Keratinocyte (primary cell): ENCODE results near the gene PARP16. TPM values are rescaled to one million over a fixed set of nuclear protein-coding genes. Genes with fewer than 3 reads are reported as not detected.

Experiments
- DNase-seq: peaks from one replicate; pipeline ENCODE4 v3.0.0-alpha.2; 2011; ENCODE audit warnings: low read depth, missing footprints, low spot score
- FAIRE-seq: peaks from 2 replicates; lab custom pipeline; 2011; peaks lifted over from hg19 to GRCh38; lab: Jason Lieb, UNC
- H2AFZ ChIP-seq: 2 replicates; pipeline ENCODE4 v1.6.0; 2012; ENCODE audit warnings: low read length, control low read depth, inconsistent platforms; ENCODE audit not compliant: control insufficient read depth
- H3K27ac ChIP-seq: 2 replicates; pipeline ENCODE4 v1.5.1; 2011; ENCODE audit warnings: low read length; ENCODE audit not compliant: control insufficient read depth, insufficient read depth
- H3K27me3 ChIP-seq: 3 replicates; pipeline ENCODE4 v1.6.0; 2011; ENCODE audit warnings: low read length; ENCODE audit not compliant: control insufficient read depth, insufficient read depth; ENCODE audit errors: extremely low read depth
- H3K36me3 ChIP-seq, 2 experiments: 2 replicates in 1 of 2; 3 replicates in 1 of 2; pipeline ENCODE4 v1.5.1; 2011; ENCODE audit warnings: low read length in 2 of 2, mild to moderate bottlenecking in 1 of 2; ENCODE audit not compliant: control insufficient read depth in 2 of 2, insufficient read depth in 2 of 2; ENCODE audit errors: extremely low read depth in 1 of 2
- H3K4me1 ChIP-seq: 3 replicates; pipeline ENCODE4 v1.5.1; 2011; ENCODE audit warnings: low read length; ENCODE audit not compliant: control insufficient read depth, insufficient read depth; ENCODE audit errors: extremely low read depth
- H3K4me2 ChIP-seq: 3 replicates; pipeline ENCODE4 v1.6.0; 2011; ENCODE audit warnings: low read depth, low read length; ENCODE audit not compliant: control insufficient read depth, insufficient read depth; ENCODE audit errors: extremely low read depth
- H3K4me3 ChIP-seq, 3 experiments: fragments of 200-600 bp in 1 of 3; sonication (generic) in 1 of 3; 2 replicates in 2 of 3; 3 replicates in 1 of 3; pipeline ENCODE4 v1.5.1; 2011 to 2016; ENCODE audit warnings: low read length in 3 of 3, mild to moderate bottlenecking in 3 of 3, control low read depth in 2 of 3, inconsistent platforms in 1 of 3, low read depth in 1 of 3, mixed read lengths in 1 of 3, mixed run types in 1 of 3, moderate library complexity in 1 of 3; ENCODE audit not compliant: control insufficient read depth in 2 of 3, insufficient read depth in 2 of 3; ENCODE audit errors: extremely low read depth in 1 of 3
- H3K79me2 ChIP-seq: 2 replicates; pipeline ENCODE4 v1.6.0; 2012; ENCODE audit warnings: low read length; ENCODE audit not compliant: control insufficient read depth, insufficient read depth
- H3K9ac ChIP-seq: 3 replicates; pipeline ENCODE4 v1.6.0; 2011; ENCODE audit warnings: low read length; ENCODE audit not compliant: control insufficient read depth, insufficient read depth; ENCODE audit errors: extremely low read depth
- H3K9me1 ChIP-seq: 3 replicates; pipeline ENCODE4 v1.6.0; 2011; ENCODE audit warnings: low read length; ENCODE audit not compliant: control insufficient read depth, insufficient read depth; ENCODE audit errors: extremely low read depth
- H3K9me3 ChIP-seq: 2 replicates; pipeline ENCODE4 v1.5.1; 2012; ENCODE audit warnings: low read depth, low read length; ENCODE audit not compliant: control insufficient read depth
- H4K20me1 ChIP-seq: 3 replicates; pipeline ENCODE4 v1.6.0; 2011; ENCODE audit warnings: low read length; ENCODE audit not compliant: control insufficient read depth, insufficient read depth; ENCODE audit errors: extremely low read depth
- EZH2 ChIP-seq: IDR thresholded peaks from one replicate; pipeline ENCODE4 v1.6.1; 2012; ENCODE audit warnings: inconsistent platforms, mild to moderate bottlenecking, low read length, moderate library complexity
- dilution Hi-C: fragments of 300-500 bp; cut with MboI; formaldehyde crosslinking; loops from one replicate; pipeline ENCODE4 v1.7.0; 2020; ENCODE audit warnings: low sequenced_read_pairs; ENCODE audit not compliant: extremely low pct_ligation_motif_present
- polyA plus RNA-seq, 5 experiments: library from polyadenylated mRNA; depleted of rRNA in 3 of 5; stranded (reverse) in 3 of 5; stranded (forward) in 1 of 5; unstranded in 1 of 5; fragments of >200 nt; gene quantifications; 1 replicate in 1 of 5; 2 replicates in 3 of 5; 3 replicates in 1 of 5; pipeline versions ENCODE4 v1.2.1 to v1.2.3, GENCODE V29; 2011 to 2012; ENCODE audit warnings: missing spikeins in 2 of 5, low read depth in 1 of 5, low replicate concordance in 1 of 5
- TF ChIP-seq, protein P1 (sequence below), 3 experiments: IDR thresholded peaks in 1 of 3; conservative IDR thresholded peaks in 1 of 3; optimal IDR thresholded peaks in 1 of 3; 2 replicates in 2 of 3; 3 replicates in 1 of 3; pipeline versions ENCODE3 to v1.5.1; 2011; ENCODE audit warnings: low read length in 3 of 3, mild to moderate bottlenecking in 3 of 3, moderate library complexity in 2 of 3, control low read depth in 1 of 3, inconsistent platforms in 1 of 3; ENCODE audit not compliant: insufficient read depth in 2 of 3; ENCODE audit errors: extremely low read depth in 1 of 3

Gene PARP16
- polyA plus RNA-seq, 1 donor (not counting 4 experiments of a cell fraction or from before 2014, with no cell fraction given) = 2.1 TPM

DNA sequence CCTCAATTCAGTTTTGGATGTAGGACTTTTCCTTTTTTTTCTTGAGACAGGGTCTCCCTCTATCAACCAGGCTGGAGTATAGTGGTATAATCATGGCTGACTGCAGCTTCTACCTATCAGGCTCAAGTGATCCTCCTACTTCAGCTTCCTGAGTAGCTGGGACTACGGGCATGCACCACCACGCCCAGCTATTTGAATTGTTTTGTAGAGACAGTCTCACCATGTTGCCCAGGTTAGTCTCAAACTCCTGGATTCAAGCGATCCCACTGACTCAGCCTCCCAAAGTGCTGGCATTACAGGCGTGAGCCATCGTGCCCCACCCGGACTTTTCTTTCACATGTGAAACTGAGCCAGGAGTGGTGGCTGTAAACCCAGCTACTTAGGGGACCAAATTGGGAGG is 21.3 kb upstream of the PARP16 start:
- dilution Hi-C loops = no loop called here
- Histone ChIP-seq H3K36me3 (no peaks in the 10 kb centered on the region), H3K9ac (no peak overlapping the region), H3K79me2 (no peaks in the 10 kb centered on the region), H3K4me1 (peaks cover 13% of the 10 kb centered on the region), H2AFZ (no peak overlapping the region), H3K4me3 (no peak overlapping the region), H4K20me1 (no peaks in the 10 kb centered on the region), H3K9me1 (no peaks in the 10 kb centered on the region), H3K27me3 (no peaks in the 10 kb centered on the region), H3K4me2 (no peak overlapping the region), H3K9me3 (no peaks in the 10 kb centered on the region), H3K27ac (no peak overlapping the region)
- TF ChIP-seq, protein P1, sequence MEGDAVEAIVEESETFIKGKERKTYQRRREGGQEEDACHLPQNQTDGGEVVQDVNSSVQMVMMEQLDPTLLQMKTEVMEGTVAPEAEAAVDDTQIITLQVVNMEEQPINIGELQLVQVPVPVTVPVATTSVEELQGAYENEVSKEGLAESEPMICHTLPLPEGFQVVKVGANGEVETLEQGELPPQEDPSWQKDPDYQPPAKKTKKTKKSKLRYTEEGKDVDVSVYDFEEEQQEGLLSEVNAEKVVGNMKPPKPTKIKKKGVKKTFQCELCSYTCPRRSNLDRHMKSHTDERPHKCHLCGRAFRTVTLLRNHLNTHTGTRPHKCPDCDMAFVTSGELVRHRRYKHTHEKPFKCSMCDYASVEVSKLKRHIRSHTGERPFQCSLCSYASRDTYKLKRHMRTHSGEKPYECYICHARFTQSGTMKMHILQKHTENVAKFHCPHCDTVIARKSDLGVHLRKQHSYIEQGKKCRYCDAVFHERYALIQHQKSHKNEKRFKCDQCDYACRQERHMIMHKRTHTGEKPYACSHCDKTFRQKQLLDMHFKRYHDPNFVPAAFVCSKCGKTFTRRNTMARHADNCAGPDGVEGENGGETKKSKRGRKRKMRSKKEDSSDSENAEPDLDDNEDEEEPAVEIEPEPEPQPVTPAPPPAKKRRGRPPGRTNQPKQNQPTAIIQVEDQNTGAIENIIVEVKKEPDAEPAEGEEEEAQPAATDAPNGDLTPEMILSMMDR (optimal IDR thresholded peaks at IDR 0.05 in 1 of 3, IDR thresholded peaks at IDR 0.05 in 1 of 3, conservative IDR thresholded peaks at IDR 0.05 in 1 of 3; ENCODE audit: extremely low read depth in 1 of 3, insufficient read depth in 2 of 3, low read length in 3 of 3) = no peak
- DNase-seq = no peak
- FAIRE-seq = no peak

- Histone ChIP-seq H3K9me1 (no peaks in the 10 kb centered on the region), H3K4me2 (no peak overlapping the region), H3K36me3 (no peaks in the 10 kb centered on the region), H3K4me1 (peaks cover 13% of the 10 kb centered on the region), H2AFZ (no peak overlapping the region), H3K4me3 (no peak overlapping the region), H3K27me3 (no peaks in the 10 kb centered on the region), H3K9me3 (no peaks in the 10 kb centered on the region), H3K9ac (no peak overlapping the region), H4K20me1 (no peaks in the 10 kb centered on the region), H3K27ac (no peak overlapping the region), H3K79me2 (no peaks in the 10 kb centered on the region)
- DNase-seq (no peak), FAIRE-seq (no peak)
- dilution Hi-C loops = no loop called here
- no peak for TF ChIP-seq EZH2
- TF ChIP-seq, protein P1 (optimal IDR thresholded peaks at IDR 0.05 in 1 of 3, IDR thresholded peaks at IDR 0.05 in 1 of 3, conservative IDR thresholded peaks at IDR 0.05 in 1 of 3; ENCODE audit: extremely low read depth in 1 of 3, insufficient read depth in 2 of 3, low read length in 3 of 3) = no peak
Measured at GRCh38 chr15:65306551-65306950, 19.9 kb upstream of the PARP16 start.
